ENCODE measurements around the gene FAM156B.
"Not testable (repeated sequence)": the region's sequence is repeated elsewhere in the genome, so short reads cannot be mapped to it uniquely, and the experiment has no call there.

- TF ChIP-seq CTCF (IDR thresholded peaks at IDR 0.05; ENCODE audit: control extremely low read depth in 1 of 3, insufficient read depth in 1 of 3, low read depth in 1 of 3, low read length in 3 of 3); POLR2AphosphoS5 (IDR thresholded peaks at IDR 0.05; ENCODE audit: low read depth, low read length); POLR2A (IDR thresholded peaks at IDR 0.05; ENCODE audit: control extremely low read depth in 1 of 2, low read depth in 2 of 2, low read length in 2 of 2); EP300 (IDR thresholded peaks at IDR 0.05; ENCODE audit: borderline replicate concordance in 1 of 2, low read depth in 2 of 2, low read length in 2 of 2); JUN (IDR thresholded peaks at IDR 0.05; ENCODE audit: low read depth, low read length); ZNF274 (IDR thresholded peaks at IDR 0.05; ENCODE audit: borderline replicate concordance, extremely low read depth, low read length); GABPA (IDR thresholded peaks at IDR 0.05; ENCODE audit: borderline replicate concordance, insufficient read depth, low read length); MAFK (IDR thresholded peaks at IDR 0.05; ENCODE audit: low read depth, low read length); KDM1A (IDR thresholded peaks at IDR 0.05; ENCODE audit: borderline replicate concordance, low read length); RFX5 (IDR thresholded peaks at IDR 0.05; ENCODE audit: borderline replicate concordance, low read depth, low read length); NANOG (IDR thresholded peaks at IDR 0.05; ENCODE audit: insufficient read depth, low read depth, low read length, poor library complexity, severe bottlenecking); CEBPB (IDR thresholded peaks at IDR 0.05; ENCODE audit: low read depth, low read length): not testable (repeated sequence)
Observed at GRCh38 chrX:52940704-52941103, 43.6 kb downstream of the FAM156B start.

Measured in H1 (cell line).